HEK293 (cell line): ENCODE results near the gene PPP3R2.

Experiments used
- CTCF ChIA-PET: fragments of 350-600 bp; formaldehyde crosslinking; extraction: SDS; loops from one replicate; lab custom pipeline; 2021; ENCODE audit warnings: antibody characterized with exemption; lab: Yijun Ruan, JAX
- POLR2A ChIA-PET: fragments of 300-600 bp; formaldehyde crosslinking; extraction: SDS; loops from one replicate; lab custom pipeline; 2020; ENCODE audit warnings: antibody characterized with exemption, inconsistent platforms; lab: Yijun Ruan, JAX
- H3K27ac ChIP-seq: fragments of 200-500 bp; sonication (Bioruptor generic); 2 replicates; pipeline ENCODE4 v1.5.1; 2014; ENCODE audit warnings: low read depth, low read length, control low read depth, inconsistent platforms; ENCODE audit errors: extremely low read depth
- H3K36me3 ChIP-seq, 2 experiments: fragments of 200-500 bp in 1 of 2; sonication (Bioruptor generic) in 1 of 2; 1 replicate in 1 of 2; 2 replicates in 1 of 2; pipeline ENCODE4 v1.5.1; 2014 to 2017; ENCODE audit warnings: inconsistent platforms in 2 of 2, low read length in 2 of 2; ENCODE audit not compliant: control insufficient read depth in 2 of 2, insufficient read depth in 1 of 2
- H3K4me1 ChIP-seq: fragments of 200-500 bp; sonication (Bioruptor generic); 2 replicates; pipeline ENCODE4 v1.5.1; 2014; ENCODE audit warnings: mild to moderate bottlenecking, low read length, inconsistent platforms; ENCODE audit not compliant: control insufficient read depth, insufficient read depth
- H3K4me3 ChIP-seq: 2 replicates; pipeline ENCODE4 v1.5.1; 2011; ENCODE audit warnings: low read depth, mild to moderate bottlenecking, control low read depth, low read length, moderate library complexity
- H3K9me3 ChIP-seq: fragments of 200-500 bp; sonication (Bioruptor generic); 2 replicates; pipeline ENCODE4 v1.5.1; 2014; ENCODE audit warnings: low read depth, low read length, inconsistent platforms; ENCODE audit not compliant: control insufficient read depth, insufficient read depth
- FEZF1 ChIP-seq: fragments of 450-650 bp; formaldehyde crosslinking; IDR thresholded peaks from 2 replicates; pipeline ENCODE4 v1.5.1; 2016; ENCODE audit warnings: missing biosample characterization, missing genetic modification characterization
- GFI1B ChIP-seq: fragments of 450-650 bp; formaldehyde crosslinking; IDR thresholded peaks from 2 replicates; pipeline ENCODE4 v1.5.1; 2016; ENCODE audit warnings: missing biosample characterization, missing genetic modification characterization
- GLI2 ChIP-seq: fragments of 450-650 bp; formaldehyde crosslinking; IDR thresholded peaks from 2 replicates; pipeline ENCODE4; 2017; ENCODE audit warnings: missing biosample characterization, missing genetic modification characterization, low read depth, borderline replicate concordance
- HIC1 ChIP-seq: fragments of 450-650 bp; formaldehyde crosslinking; IDR thresholded peaks from 2 replicates; pipeline ENCODE4 v1.5.1; 2016; ENCODE audit warnings: missing biosample characterization, missing genetic modification characterization
- HOXD13 ChIP-seq: sonication (generic); formaldehyde crosslinking; IDR thresholded peaks from 2 replicates; pipeline ENCODE4 v1.8.0; 2022; ENCODE audit warnings: missing genetic modification reagents, borderline replicate concordance
- IKZF3 ChIP-seq: fragments of 450-650 bp; IDR thresholded peaks from 2 replicates; pipeline ENCODE4 v1.5.0; 2018; ENCODE audit warnings: missing biosample characterization, mild to moderate bottlenecking, missing genetic modification characterization, moderate library complexity
- MEIS1 ChIP-seq: sonication (generic); formaldehyde crosslinking; IDR thresholded peaks from 2 replicates; pipeline ENCODE4 v1.8.1; 2022; ENCODE audit warnings: missing genetic modification reagents, mild to moderate bottlenecking, borderline replicate concordance
- SALL2 ChIP-seq: fragments of 450-650 bp; formaldehyde crosslinking; IDR thresholded peaks from 2 replicates; pipeline ENCODE4 v1.5.0; 2017; ENCODE audit warnings: missing biosample characterization, mild to moderate bottlenecking, missing genetic modification characterization, borderline replicate concordance
- SP2 ChIP-seq: fragments of 450-650 bp; formaldehyde crosslinking; IDR thresholded peaks from 2 replicates; pipeline ENCODE4 v1.5.1; 2016; ENCODE audit warnings: missing biosample characterization, missing genetic modification characterization
- ZBTB20 ChIP-seq: fragments of 450-650 bp; formaldehyde crosslinking; IDR thresholded peaks from 2 replicates; pipeline ENCODE4 v1.5.1; 2016; ENCODE audit warnings: missing biosample characterization, missing genetic modification characterization
- ZFHX2 ChIP-seq: fragments of 450-650 bp; formaldehyde crosslinking; conservative IDR thresholded peaks from 2 replicates; pipeline ENCODE4 v1.5.1; 2016; ENCODE audit warnings: missing biosample characterization, missing genetic modification characterization
- ZFP3 ChIP-seq: fragments of 450-650 bp; formaldehyde crosslinking; IDR thresholded peaks from 2 replicates; pipeline ENCODE4 v1.5.1; 2016; ENCODE audit warnings: low read depth, missing biosample characterization, missing genetic modification characterization
- ZNF112 ChIP-seq: fragments of 450-650 bp; formaldehyde crosslinking; IDR thresholded peaks from 2 replicates; pipeline ENCODE4 v1.5.0; 2017; ENCODE audit warnings: missing biosample characterization, missing genetic modification characterization
- ZNF174 ChIP-seq: fragments of 450-650 bp; formaldehyde crosslinking; IDR thresholded peaks from 2 replicates; pipeline ENCODE4 v1.5.0; 2017; ENCODE audit warnings: missing biosample characterization, mild to moderate bottlenecking, missing genetic modification characterization
- ZNF175 ChIP-seq: fragments of 450-650 bp; formaldehyde crosslinking; IDR thresholded peaks from 2 replicates; pipeline ENCODE4 v1.5.1; 2016; ENCODE audit warnings: missing biosample characterization, missing genetic modification characterization
- ZNF202 ChIP-seq: fragments of 450-650 bp; formaldehyde crosslinking; IDR thresholded peaks from 2 replicates; pipeline ENCODE4 v1.5.1; 2016; ENCODE audit warnings: missing biosample characterization, missing genetic modification characterization, borderline replicate concordance
- ZNF223 ChIP-seq: fragments of 450-650 bp; formaldehyde crosslinking; IDR thresholded peaks from 2 replicates; pipeline ENCODE4 v1.5.1; 2016; ENCODE audit warnings: missing biosample characterization, missing genetic modification characterization
- ZNF274 ChIP-seq, 2 experiments: fragments of 200-500 bp in 1 of 2; fragments of 450-650 bp in 1 of 2; sonication (Bioruptor generic) in 1 of 2; formaldehyde crosslinking in 1 of 2; IDR thresholded peaks; 2 replicates each; pipeline versions ENCODE4 v1.5.1 to v1.6.1; 2014 to 2016; ENCODE audit warnings: borderline replicate concordance in 1 of 2, inconsistent platforms in 1 of 2, low read length in 1 of 2, missing biosample characterization in 1 of 2, missing genetic modification characterization in 1 of 2
- ZNF280C ChIP-seq: fragments of 450-650 bp; formaldehyde crosslinking; IDR thresholded peaks from 2 replicates; pipeline ENCODE4 v1.5.1; 2016; ENCODE audit warnings: missing biosample characterization, missing genetic modification characterization
- ZNF555 ChIP-seq: fragments of 450-650 bp; formaldehyde crosslinking; conservative IDR thresholded peaks from 2 replicates; pipeline ENCODE4 v1.5.1; 2017; ENCODE audit warnings: missing biosample characterization, mild to moderate bottlenecking, missing genetic modification characterization, inconsistent platforms
- ZNF707 ChIP-seq: fragments of 450-650 bp; formaldehyde crosslinking; IDR thresholded peaks from 2 replicates; pipeline ENCODE4 v1.5.1; 2016; ENCODE audit warnings: missing biosample characterization, missing genetic modification characterization
- TF ChIP-seq, protein P1 (sequence below): fragments of 450-650 bp; formaldehyde crosslinking; IDR thresholded peaks from 2 replicates; pipeline ENCODE4 v1.5.1; 2017; ENCODE audit warnings: missing biosample characterization, mild to moderate bottlenecking, missing genetic modification characterization, moderate library complexity
- TF ChIP-seq, protein P2 (sequence below): fragments of 450-650 bp; formaldehyde crosslinking; IDR thresholded peaks from 2 replicates; pipeline ENCODE4 v1.5.1; 2016; ENCODE audit warnings: missing biosample characterization, missing genetic modification characterization
- TF ChIP-seq, protein P3 (sequence below): fragments of 450-650 bp; formaldehyde crosslinking; IDR thresholded peaks from 2 replicates; pipeline ENCODE4 v1.5.1; 2017; ENCODE audit warnings: missing biosample characterization, missing genetic modification characterization

The PPP3R2 gene

GRCh38 chr9:101579711-101580545 is 14.8 kb downstream of the PPP3R2 start:
- Histone ChIP-seq H3K36me3 (no peaks in the 10 kb centered on the region), H3K27ac (no peak overlapping the region), H3K9me3 (no peaks in the 10 kb centered on the region), H3K4me3 (no peak overlapping the region), H3K4me1 (no peaks in the 10 kb centered on the region)
- ChIA-PET CTCF (interaction anchor here (0.9 to 1.1 kb wide), 2 partner anchors 119 to 132 kb away, joined by 3 to 4 read pairs; no protein-coding TSS in a partner anchor), POLR2A (no interaction called here)
- TF ChIP-seq SP2, result no peak
- no peak for TF ChIP-seq ZBTB20
- no peak for TF ChIP-seq ZNF280C
- TF ChIP-seq ZNF223, result no peak
- no peak for TF ChIP-seq ZNF555
- TF ChIP-seq SALL2 (tag by site-specific recombination), result no peak
- TF ChIP-seq ZFP3 (tag by site-specific recombination), result no peak
- no peak for TF ChIP-seq ZNF202 (tag by site-specific recombination)
- no peak for TF ChIP-seq ZFHX2
- TF ChIP-seq, protein P1, sequence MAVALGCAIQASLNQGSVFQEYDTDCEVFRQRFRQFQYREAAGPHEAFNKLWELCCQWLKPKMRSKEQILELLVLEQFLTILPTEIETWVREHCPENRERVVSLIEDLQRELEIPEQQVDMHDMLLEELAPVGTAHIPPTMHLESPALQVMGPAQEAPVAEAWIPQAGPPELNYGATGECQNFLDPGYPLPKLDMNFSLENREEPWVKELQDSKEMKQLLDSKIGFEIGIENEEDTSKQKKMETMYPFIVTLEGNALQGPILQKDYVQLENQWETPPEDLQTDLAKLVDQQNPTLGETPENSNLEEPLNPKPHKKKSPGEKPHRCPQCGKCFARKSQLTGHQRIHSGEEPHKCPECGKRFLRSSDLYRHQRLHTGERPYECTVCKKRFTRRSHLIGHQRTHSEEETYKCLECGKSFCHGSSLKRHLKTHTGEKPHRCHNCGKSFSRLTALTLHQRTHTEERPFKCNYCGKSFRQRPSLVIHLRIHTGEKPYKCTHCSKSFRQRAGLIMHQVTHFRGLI (tag by site-specific recombination), result no peak
- TF ChIP-seq ZNF274 (IDR thresholded peaks at IDR 0.05; ENCODE audit: low read length), result no peak
- no peak for TF ChIP-seq ZNF274 (tag by site-specific recombination; IDR thresholded peaks at IDR 0.05; ENCODE audit: borderline replicate concordance)
- no peak for TF ChIP-seq GLI2 (tag by site-specific recombination)

GRCh38 chr9:101578378-101578777 is 16.4 kb downstream of the PPP3R2 start:
- CTCF ChIA-PET, result interaction anchor here (1.2 kb wide), 1 partner anchor 119 kb away, joined by 4 read pairs; no protein-coding TSS in a partner anchor
- POLR2A ChIA-PET, result no interaction called here
- Histone ChIP-seq H3K4me3 (no peak overlapping the region), H3K36me3 (no peaks in the 10 kb centered on the region), H3K4me1 (no peaks in the 10 kb centered on the region), H3K27ac (no peak overlapping the region), H3K9me3 (no peaks in the 10 kb centered on the region)
- TF ChIP-seq ZNF112 (tag by site-specific recombination) (no peak), IKZF3 (tag by site-specific recombination) (no peak), FEZF1 (tag by site-specific recombination) (no peak), HIC1 (tag by site-specific recombination) (no peak), MEIS1 (no peak), HOXD13 (CRISPR knock-in tag) (no peak), ZNF175 (tag by site-specific recombination) (no peak), ZNF707 (no peak), ZNF174 (tag by site-specific recombination) (no peak), GFI1B (tag by site-specific recombination) (no peak), ZNF274 (IDR thresholded peaks at IDR 0.05; ENCODE audit: low read length) (no peak), ZNF274 (tag by site-specific recombination; IDR thresholded peaks at IDR 0.05; ENCODE audit: borderline replicate concordance) (no peak)
- TF ChIP-seq, protein P2, sequence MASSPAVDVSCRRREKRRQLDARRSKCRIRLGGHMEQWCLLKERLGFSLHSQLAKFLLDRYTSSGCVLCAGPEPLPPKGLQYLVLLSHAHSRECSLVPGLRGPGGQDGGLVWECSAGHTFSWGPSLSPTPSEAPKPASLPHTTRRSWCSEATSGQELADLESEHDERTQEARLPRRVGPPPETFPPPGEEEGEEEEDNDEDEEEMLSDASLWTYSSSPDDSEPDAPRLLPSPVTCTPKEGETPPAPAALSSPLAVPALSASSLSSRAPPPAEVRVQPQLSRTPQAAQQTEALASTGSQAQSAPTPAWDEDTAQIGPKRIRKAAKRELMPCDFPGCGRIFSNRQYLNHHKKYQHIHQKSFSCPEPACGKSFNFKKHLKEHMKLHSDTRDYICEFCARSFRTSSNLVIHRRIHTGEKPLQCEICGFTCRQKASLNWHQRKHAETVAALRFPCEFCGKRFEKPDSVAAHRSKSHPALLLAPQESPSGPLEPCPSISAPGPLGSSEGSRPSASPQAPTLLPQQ (tag by site-specific recombination), result no peak
- TF ChIP-seq, protein P3, sequence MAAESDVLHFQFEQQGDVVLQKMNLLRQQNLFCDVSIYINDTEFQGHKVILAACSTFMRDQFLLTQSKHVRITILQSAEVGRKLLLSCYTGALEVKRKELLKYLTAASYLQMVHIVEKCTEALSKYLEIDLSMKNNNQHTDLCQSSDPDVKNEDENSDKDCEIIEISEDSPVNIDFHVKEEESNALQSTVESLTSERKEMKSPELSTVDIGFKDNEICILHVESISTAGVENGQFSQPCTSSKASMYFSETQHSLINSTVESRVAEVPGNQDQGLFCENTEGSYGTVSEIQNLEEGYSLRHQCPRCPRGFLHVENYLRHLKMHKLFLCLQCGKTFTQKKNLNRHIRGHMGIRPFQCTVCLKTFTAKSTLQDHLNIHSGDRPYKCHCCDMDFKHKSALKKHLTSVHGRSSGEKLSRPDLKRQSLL (tag by site-specific recombination), result no peak
